Endothelial cell of umbilical vein (primary cell): ENCODE data around the gene UCHL1. TPM values are rescaled to one million over a fixed set of nuclear protein-coding genes. Genes with fewer than 3 reads are reported as not detected.

Experiments used
- BruUV-seq: library from RNA; stranded (reverse); fragments of 400-500 nt; replicated peaks from 2 replicates; lab custom pipeline; 2021; lab: Mats Ljungman, UMichigan
- CTCF ChIA-PET: fragments of 300-600, 350-600 bp; sonication (Branson Sonifier 250); formaldehyde crosslinking; loops from one replicate; lab custom pipeline; 2021; ENCODE audit warnings: antibody characterized with exemption, inconsistent platforms; lab: Charles Lee
- POLR2A ChIA-PET: fragments of 300-600, 350-600 bp; sonication (Branson Sonifier 250); formaldehyde crosslinking; loops from one replicate; lab custom pipeline; 2021; ENCODE audit warnings: antibody characterized with exemption, inconsistent platforms; lab: Charles Lee
- DNase-seq: peaks from one replicate; pipeline ENCODE4 v3.0.0-alpha.2; 2011; ENCODE audit warnings: low read depth, low spot score
- FAIRE-seq: peaks from 2 replicates; lab custom pipeline; 2011; peaks lifted over from hg19 to GRCh38; lab: Jason Lieb, UNC
- H2AFZ ChIP-seq: 2 replicates; pipeline ENCODE4 v1.6.0; 2012; ENCODE audit warnings: low read depth, low read length, control low read depth, inconsistent platforms
- H3K27ac ChIP-seq: 2 replicates; pipeline ENCODE4 v1.5.1; 2011; ENCODE audit warnings: low read depth, mild to moderate bottlenecking, control low read depth, low read length, moderate library complexity; ENCODE audit not compliant: insufficient read depth
- H3K27me3 ChIP-seq, 2 experiments: 2 replicates each; pipeline versions ENCODE4 v1.6.0 to v1.6.1; 2011; ENCODE audit warnings: low read length in 2 of 2, mixed read lengths in 1 of 2; ENCODE audit not compliant: control insufficient read depth in 2 of 2, insufficient read depth in 2 of 2
- H3K36me3 ChIP-seq, 2 experiments: 2 replicates in 1 of 2; 3 replicates in 1 of 2; pipeline ENCODE4 v1.5.1; 2011; ENCODE audit warnings: low read length in 2 of 2, mild to moderate bottlenecking in 1 of 2, moderate library complexity in 1 of 2; ENCODE audit not compliant: control insufficient read depth in 2 of 2, insufficient read depth in 2 of 2; ENCODE audit errors: extremely low read depth in 1 of 2
- H3K4me1 ChIP-seq: 3 replicates; pipeline ENCODE4 v1.5.1; 2011; ENCODE audit warnings: mild to moderate bottlenecking, low read length; ENCODE audit not compliant: control insufficient read depth, insufficient read depth; ENCODE audit errors: extremely low read depth
- H3K4me2 ChIP-seq: 2 replicates; pipeline ENCODE4 v1.6.1; 2011; ENCODE audit warnings: low read length, control low read depth, mixed read lengths; ENCODE audit not compliant: insufficient read depth
- H3K4me3 ChIP-seq, 3 experiments: fragments of 200-600 bp in 1 of 3; sonication (generic), shearing (Covaris generic) in 1 of 3; replicated peaks in 1 of 3; 2 replicates each; pipeline ENCODE4 v1.5.1; 2011 to 2016; ENCODE audit warnings: control low read depth in 3 of 3, low read length in 3 of 3, mild to moderate bottlenecking in 2 of 3, inconsistent platforms in 1 of 3, low read depth in 1 of 3, moderate library complexity in 1 of 3; ENCODE audit not compliant: insufficient read depth in 1 of 3
- H3K79me2 ChIP-seq: 2 replicates; pipeline ENCODE4 v1.6.0; 2012; ENCODE audit warnings: low read length, inconsistent platforms; ENCODE audit not compliant: control insufficient read depth, insufficient read depth
- H3K9ac ChIP-seq: replicated peaks from 2 replicates; pipeline ENCODE3; 2011; ENCODE audit warnings: low read length, control low read depth; ENCODE audit not compliant: insufficient read depth; ENCODE audit errors: extremely low read depth
- H3K9me1 ChIP-seq: replicated peaks from 3 replicates; pipeline ENCODE4 v1.6.0; 2011; ENCODE audit warnings: mild to moderate bottlenecking, low read length; ENCODE audit not compliant: control insufficient read depth, insufficient read depth; ENCODE audit errors: extremely low read depth
- H3K9me3 ChIP-seq: replicated peaks from 2 replicates; pipeline ENCODE4 v1.5.1; 2012; ENCODE audit warnings: low read length, inconsistent platforms; ENCODE audit not compliant: control insufficient read depth, insufficient read depth
- H4K20me1 ChIP-seq: replicated peaks from 2 replicates; pipeline ENCODE3; 2011; ENCODE audit warnings: mild to moderate bottlenecking, low read length; ENCODE audit not compliant: control insufficient read depth, insufficient read depth; ENCODE audit errors: extremely low read depth
- EZH2 ChIP-seq: IDR thresholded peaks from 2 replicates; pipeline ENCODE4 v1.6.1; 2012; ENCODE audit warnings: borderline replicate concordance, low read depth, mild to moderate bottlenecking, moderate library complexity, low read length, inconsistent platforms; ENCODE audit not compliant: severe bottlenecking
- FOS ChIP-seq: IDR thresholded peaks from 2 replicates; pipeline ENCODE4 v1.6.1; 2011; ENCODE audit warnings: mild to moderate bottlenecking, low read length, moderate library complexity, borderline replicate concordance; ENCODE audit not compliant: insufficient read depth
- GATA2 ChIP-seq: IDR thresholded peaks from 2 replicates; pipeline ENCODE4 v1.7.0; 2011; ENCODE audit warnings: low read depth, mild to moderate bottlenecking, moderate library complexity, mixed read lengths, low read length; ENCODE audit not compliant: insufficient read length, insufficient read depth
- JUN ChIP-seq: IDR thresholded peaks from 2 replicates; pipeline ENCODE4 v1.6.1; 2011; ENCODE audit warnings: borderline replicate concordance, low read depth; ENCODE audit not compliant: insufficient read length, insufficient read depth
- MYC ChIP-seq: IDR thresholded peaks from one replicate; pipeline ENCODE4 v1.6.1; 2011; ENCODE audit warnings: mild to moderate bottlenecking, low read depth, low read length
- POLR2A ChIP-seq: IDR thresholded peaks from 2 replicates; pipeline ENCODE4 v1.6.1; 2012; ENCODE audit warnings: low read depth, mild to moderate bottlenecking, control low read depth, low read length
- POLR2AphosphoS5 ChIP-seq: IDR thresholded peaks from 2 replicates; pipeline ENCODE4 v1.6.1; 2012; ENCODE audit warnings: low read depth, mild to moderate bottlenecking, control low read depth, low read length, moderate library complexity; ENCODE audit not compliant: insufficient read depth
- dilution Hi-C: fragments of 300-500 bp; cut with MboI; formaldehyde crosslinking; loops from one replicate; pipeline ENCODE4 v1.15.0; 2019; ENCODE audit warnings: low sequenced_read_pairs; ENCODE audit not compliant: extremely low pct_ligation_motif_present
- intact Hi-C: fragments of 100-400 bp; cut with micrococcal nuclease; formaldehyde crosslinking; loops from one replicate; pipeline ENCODE4 v1.10.0; 2022
- polyA plus RNA-seq, 4 experiments: library from polyadenylated mRNA; depleted of rRNA in 3 of 4; stranded (reverse) in 3 of 4; unstranded in 1 of 4; fragments of >200 nt; gene quantifications; 2 replicates each; pipeline versions ENCODE4 v1.2.1 to v1.2.3, GENCODE V29; 2011 to 2012; ENCODE audit warnings: missing spikeins in 1 of 4
- total RNA-seq: library from RNA; stranded (reverse); gene quantifications from 2 replicates; pipeline ENCODE4 v1.2.3, GENCODE V29; 2021
- TF ChIP-seq, protein P1 (sequence below), 2 donors: IDR thresholded peaks; 1 replicate in 1 of 2; 2 replicates in 1 of 2; pipeline ENCODE4 v1.5.1; 2011; ENCODE audit warnings: low read length in 2 of 2, mild to moderate bottlenecking in 2 of 2, moderate library complexity in 2 of 2, control low read depth in 1 of 2, inconsistent platforms in 1 of 2, low read depth in 1 of 2; ENCODE audit not compliant: insufficient read depth in 1 of 2; ENCODE audit errors: extremely low read depth in 1 of 2
- TF ChIP-seq, protein P2 (sequence below): IDR thresholded peaks from 2 replicates; pipeline ENCODE4 v1.6.1; 2011; ENCODE audit not compliant: insufficient read depth, insufficient read length

The UCHL1 gene
- total and polyA plus RNA-seq, 2 donors (not counting 3 experiments of a cell fraction or from before 2014, with no cell fraction given), result 501 to 1,128 TPM

DNA sequence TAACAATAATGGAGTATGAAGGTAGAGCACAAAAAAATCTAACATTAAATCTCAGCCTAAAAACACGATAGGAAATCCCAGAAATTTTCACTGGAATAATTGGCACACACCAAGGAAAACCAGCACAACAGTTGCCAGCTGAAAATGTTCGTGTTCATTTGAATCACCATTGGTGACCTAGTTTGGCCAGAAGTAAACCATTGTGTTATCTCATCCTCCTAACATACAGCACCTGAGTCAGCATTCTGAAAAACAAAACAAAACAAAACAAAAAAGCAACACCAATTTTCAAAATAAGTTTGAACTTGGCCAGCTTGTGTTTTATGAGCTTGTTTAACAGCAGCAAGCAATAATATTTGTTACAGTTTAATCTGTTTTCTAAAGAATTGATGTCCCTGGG is 41.1 kb downstream of the UCHL1 start:
- H3K27ac ChIP-seq, result no peak overlapping the region
- no peak overlapping the region for H3K4me3 ChIP-seq
- peaks cover 6 to 8% of the 10 kb centered on the region in 2 experiments for H3K27me3 ChIP-seq
- H3K4me2 ChIP-seq, result no peak overlapping the region
- ChIA-PET CTCF (no interaction called here), POLR2A (no interaction called here)
- H3K4me1 ChIP-seq, result no peaks in the 10 kb centered on the region
- no peaks in the 10 kb centered on the region for H3K79me2 ChIP-seq
- intact Hi-C loops (no loop called here), dilution Hi-C loops (no loop called here)
- no peak overlapping the region for H2AFZ ChIP-seq
- H3K9me1 ChIP-seq, result no peaks in the 10 kb centered on the region
- BruUV-seq, result no TSS peak
- H3K9me3 ChIP-seq, result peaks cover 2% of the 10 kb centered on the region
- H4K20me1 ChIP-seq, result no peaks in the 10 kb centered on the region
- H3K9ac ChIP-seq, result no peak overlapping the region
- DNase-seq, result peak; percentile 73
- no peak for FAIRE-seq
- TF ChIP-seq JUN, result no peak
- TF ChIP-seq MYC, result no peak
- no peak for TF ChIP-seq GATA2
- TF ChIP-seq, protein P1, sequence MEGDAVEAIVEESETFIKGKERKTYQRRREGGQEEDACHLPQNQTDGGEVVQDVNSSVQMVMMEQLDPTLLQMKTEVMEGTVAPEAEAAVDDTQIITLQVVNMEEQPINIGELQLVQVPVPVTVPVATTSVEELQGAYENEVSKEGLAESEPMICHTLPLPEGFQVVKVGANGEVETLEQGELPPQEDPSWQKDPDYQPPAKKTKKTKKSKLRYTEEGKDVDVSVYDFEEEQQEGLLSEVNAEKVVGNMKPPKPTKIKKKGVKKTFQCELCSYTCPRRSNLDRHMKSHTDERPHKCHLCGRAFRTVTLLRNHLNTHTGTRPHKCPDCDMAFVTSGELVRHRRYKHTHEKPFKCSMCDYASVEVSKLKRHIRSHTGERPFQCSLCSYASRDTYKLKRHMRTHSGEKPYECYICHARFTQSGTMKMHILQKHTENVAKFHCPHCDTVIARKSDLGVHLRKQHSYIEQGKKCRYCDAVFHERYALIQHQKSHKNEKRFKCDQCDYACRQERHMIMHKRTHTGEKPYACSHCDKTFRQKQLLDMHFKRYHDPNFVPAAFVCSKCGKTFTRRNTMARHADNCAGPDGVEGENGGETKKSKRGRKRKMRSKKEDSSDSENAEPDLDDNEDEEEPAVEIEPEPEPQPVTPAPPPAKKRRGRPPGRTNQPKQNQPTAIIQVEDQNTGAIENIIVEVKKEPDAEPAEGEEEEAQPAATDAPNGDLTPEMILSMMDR (IDR thresholded peaks at IDR 0.05; ENCODE audit: extremely low read depth in 1 of 2, insufficient read depth in 1 of 2, low read depth in 1 of 2, low read length in 2 of 2), result no peak
- no peak for TF ChIP-seq EZH2
- TF ChIP-seq, protein P2, sequence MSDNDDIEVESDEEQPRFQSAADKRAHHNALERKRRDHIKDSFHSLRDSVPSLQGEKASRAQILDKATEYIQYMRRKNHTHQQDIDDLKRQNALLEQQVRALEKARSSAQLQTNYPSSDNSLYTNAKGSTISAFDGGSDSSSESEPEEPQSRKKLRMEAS, result no peak
- no peak for TF ChIP-seq POLR2A
- no peak for TF ChIP-seq POLR2AphosphoS5
- no peak for TF ChIP-seq FOS
- H3K36me3 ChIP-seq, result no peaks in the 10 kb centered on the region
